Daoy (cell line): Measurements from ENCODE around the gene RNU7-1. TPM values are rescaled to one million over a fixed set of nuclear protein-coding genes. Genes with fewer than 3 reads are reported as not detected.

ENCODE experiments used
- DNase-seq: peaks from one replicate; pipeline ENCODE4 v3.0.0-alpha.2; 2015; ENCODE audit warnings: low read depth
- total RNA-seq: library from RNA; depleted of rRNA; stranded (reverse); fragments of >200 nt; shearing (Covaris generic); gene quantifications from 2 replicates; pipeline ENCODE4 v1.2.3, GENCODE V29; 2014

RNU7-1 gene
- total RNA-seq, 1 experiment from 2014 or later = not detected

GRCh38 chr12:6917491-6918231 is 26.0 kb upstream of the RNU7-1 start:
- peak; percentile 58 for DNase-seq

- DNase-seq = no peak
Observed at GRCh38 chr12:6919588-6919987, 24.0 kb upstream of the RNU7-1 start.

- no peak for DNase-seq
Observed at GRCh38 chr12:6921539-6921938, 22.1 kb upstream of the RNU7-1 start.

GRCh38 chr12:6921996-6922946 is 21.3 kb upstream of the RNU7-1 start:
- no peak for DNase-seq

- DNase-seq = no peak
Observed at GRCh38 chr12:6923003-6923732, 20.4 kb upstream of the RNU7-1 start.

- no peak for DNase-seq
Observed at GRCh38 chr12:6923851-6924250, 19.8 kb upstream of the RNU7-1 start.

GRCh38 chr12:6925239-6925539 is 18.4 kb upstream of the RNU7-1 start:
- no peak for DNase-seq

- peak; percentile 91 for DNase-seq
Observed at GRCh38 chr12:6925540-6926279, 17.9 kb upstream of the RNU7-1 start.

- peak; percentile 74 for DNase-seq
Observed at GRCh38 chr12:6927379-6928021, 16.1 kb upstream of the RNU7-1 start, which contains the start of gene ATN1. Gene ATN1 (plus strand): TSS chr12:6927959. CDS start chr12:6934002, 6,043 bp downstream.

- DNase-seq = no peak
Observed at GRCh38 chr12:6928022-6928702, 15.5 kb upstream of the RNU7-1 start.

GRCh38 chr12:6928703-6929407 is 14.8 kb upstream of the RNU7-1 start:
- DNase-seq = no peak

- no peak for DNase-seq
Observed at GRCh38 chr12:6929466-6930452, 13.9 kb upstream of the RNU7-1 start.

- DNase-seq = no peak
Observed at GRCh38 chr12:6932766-6933165, 10.8 kb upstream of the RNU7-1 start.

GRCh38 chr12:6934110-6934509 is 9.5 kb upstream of the RNU7-1 start:
- no peak for DNase-seq

GRCh38 chr12:6935371-6936193 is 8.0 kb upstream of the RNU7-1 start:
- no peak for DNase-seq

- no peak for DNase-seq
Observed at GRCh38 chr12:6936194-6936635, 7.4 kb upstream of the RNU7-1 start.

GRCh38 chr12:6936636-6937480 is 6.8 kb upstream of the RNU7-1 start:
- DNase-seq = no peak
